Panc1 (cell line): ENCODE data around the gene GJC2.

Experiments
- POLR2AphosphoS5 ChIP-seq: IDR thresholded peaks from 2 replicates; pipeline ENCODE4 v1.6.1; 2012; ENCODE audit warnings: mild to moderate bottlenecking, low read depth, low read length, moderate library complexity
- TF ChIP-seq, protein P1 (sequence below): fragments of 450-650 bp; IDR thresholded peaks from 2 replicates; pipeline ENCODE4 v1.5.1; 2017; ENCODE audit warnings: mild to moderate bottlenecking

DNA sequence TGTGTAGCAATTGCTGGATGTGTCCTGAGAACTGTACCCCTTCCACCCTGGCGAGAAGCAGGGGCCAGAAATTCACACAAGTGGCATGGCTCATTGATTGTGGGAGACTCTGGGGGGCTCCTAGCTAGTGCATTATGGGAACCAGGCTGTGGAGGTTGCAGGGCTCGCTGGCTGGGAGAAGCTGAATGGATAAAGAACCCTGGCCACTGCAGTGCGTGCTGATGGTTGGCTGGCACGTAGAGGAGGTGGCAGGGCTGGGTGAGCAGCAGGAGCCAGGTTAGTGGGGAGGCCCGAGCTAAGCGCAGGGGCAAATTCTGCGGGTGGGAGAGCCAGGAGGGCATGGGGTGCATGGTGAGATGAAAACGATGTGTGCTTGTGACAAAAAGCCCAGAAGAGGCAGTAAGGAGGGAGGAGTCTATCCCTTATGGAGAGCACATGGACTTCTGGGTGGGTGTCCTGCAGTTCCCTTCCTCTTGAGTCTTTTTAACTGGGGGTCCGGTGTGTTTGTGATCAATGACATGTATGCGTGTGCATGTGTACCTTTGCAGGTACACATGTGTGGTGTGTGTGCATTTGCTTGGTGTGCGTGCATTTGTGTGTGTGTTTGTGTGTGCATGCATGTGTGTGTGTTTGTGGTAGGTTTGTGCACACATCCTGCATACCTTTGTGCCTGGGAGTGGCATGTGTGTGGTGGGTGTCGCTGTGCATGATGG is 6.1 kb upstream of the GJC2 start:
- TF ChIP-seq, protein P1, sequence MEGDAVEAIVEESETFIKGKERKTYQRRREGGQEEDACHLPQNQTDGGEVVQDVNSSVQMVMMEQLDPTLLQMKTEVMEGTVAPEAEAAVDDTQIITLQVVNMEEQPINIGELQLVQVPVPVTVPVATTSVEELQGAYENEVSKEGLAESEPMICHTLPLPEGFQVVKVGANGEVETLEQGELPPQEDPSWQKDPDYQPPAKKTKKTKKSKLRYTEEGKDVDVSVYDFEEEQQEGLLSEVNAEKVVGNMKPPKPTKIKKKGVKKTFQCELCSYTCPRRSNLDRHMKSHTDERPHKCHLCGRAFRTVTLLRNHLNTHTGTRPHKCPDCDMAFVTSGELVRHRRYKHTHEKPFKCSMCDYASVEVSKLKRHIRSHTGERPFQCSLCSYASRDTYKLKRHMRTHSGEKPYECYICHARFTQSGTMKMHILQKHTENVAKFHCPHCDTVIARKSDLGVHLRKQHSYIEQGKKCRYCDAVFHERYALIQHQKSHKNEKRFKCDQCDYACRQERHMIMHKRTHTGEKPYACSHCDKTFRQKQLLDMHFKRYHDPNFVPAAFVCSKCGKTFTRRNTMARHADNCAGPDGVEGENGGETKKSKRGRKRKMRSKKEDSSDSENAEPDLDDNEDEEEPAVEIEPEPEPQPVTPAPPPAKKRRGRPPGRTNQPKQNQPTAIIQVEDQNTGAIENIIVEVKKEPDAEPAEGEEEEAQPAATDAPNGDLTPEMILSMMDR = no peak
- TF ChIP-seq POLR2AphosphoS5 = no peak
